Natural killer cell (primary cell): ENCODE measurements around the gene FAM234A. TPM values are rescaled to one million over a fixed set of nuclear protein-coding genes. Genes with fewer than 3 reads are reported as not detected.

ENCODE experiments used
- ATAC-seq, 3 donors: fragments of 150-1000 bp in 2 of 3; fragments of 200-7000 bp in 1 of 3; cut with Tn5 transposase; 1 replicate in 1 of 3; 2 replicates in 2 of 3; pipeline ENCODE4 v1.10.0; 2021; ENCODE audit warnings: mild to moderate bottlenecking in 2 of 3, moderate library complexity in 2 of 3
- DNase-seq, 2 donors: peaks; one replicate each; pipeline versions ENCODE4 v3.0.0 to v3.0.0-alpha.2; 2013 to 2021; ENCODE audit warnings: mixed read lengths in 1 of 2
- H3K27ac ChIP-seq: one replicate; pipeline ENCODE4 v1.5.1; 2013; ENCODE audit warnings: mild to moderate bottlenecking, low read length
- H3K27me3 ChIP-seq: one replicate; pipeline ENCODE4 v1.6.1; 2013; ENCODE audit warnings: low read length; ENCODE audit not compliant: control insufficient read depth, insufficient read depth
- H3K36me3 ChIP-seq: one replicate; pipeline ENCODE4 v1.6.1; 2013; ENCODE audit warnings: low read length; ENCODE audit not compliant: control insufficient read depth, insufficient read depth
- H3K4me1 ChIP-seq: one replicate; pipeline ENCODE4 v1.6.1; 2013; ENCODE audit warnings: low read length; ENCODE audit not compliant: control insufficient read depth, insufficient read depth
- H3K4me3 ChIP-seq: one replicate; pipeline ENCODE4 v1.5.1; 2013; ENCODE audit warnings: low read length
- H3K9me3 ChIP-seq: one replicate; pipeline ENCODE4 v1.6.1; 2013; ENCODE audit warnings: low read length; ENCODE audit not compliant: control insufficient read depth, insufficient read depth
- H3K27ac Mint-ChIP-seq, 2 donors: one replicate each; pipeline ENCODE4 v1.8.0; 2022; ENCODE audit warnings: mild to moderate bottlenecking in 2 of 2, mixed read lengths in 2 of 2, moderate library complexity in 1 of 2
- H3K27me3 Mint-ChIP-seq, 2 donors: one replicate each; pipeline ENCODE4 v1.8.0; 2022; ENCODE audit warnings: low read depth in 2 of 2, mixed read lengths in 2 of 2
- H3K36me3 Mint-ChIP-seq: one replicate; pipeline ENCODE4 v1.8.0; 2022; ENCODE audit warnings: mixed read lengths
- H3K4me1 Mint-ChIP-seq, 2 donors: one replicate each; pipeline ENCODE4 v1.8.0; 2022; ENCODE audit warnings: mixed read lengths in 2 of 2
- H3K4me3 Mint-ChIP-seq: one replicate; pipeline ENCODE4 v1.8.0; 2022; ENCODE audit warnings: mild to moderate bottlenecking, moderate library complexity, mixed read lengths
- H3K9me3 Mint-ChIP-seq, 2 donors: one replicate each; pipeline ENCODE4 v1.8.0; 2022; ENCODE audit warnings: mixed read lengths in 2 of 2
- WGBS: methylation state at CpG from one replicate; pipeline ENCODE4 v1.1.7; 2013; ENCODE audit warnings: missing lambda C conversion rate; ENCODE audit not compliant: insufficient coverage; 5-methylcytosine and 5-hydroxymethylcytosine counted together
- intact Hi-C: fragments of 100-400 bp; cut with micrococcal nuclease; formaldehyde crosslinking; loops from one replicate; pipeline ENCODE4 v1.14.2; 2022
- total RNA-seq, 4 donors: library from RNA; stranded (reverse); fragments of 120-200 nt in 1 of 4; gene quantifications; one replicate each; pipeline versions ENCODE4 v1.2.3 to v1.2.4, GENCODE V29; 2013 to 2022
- TF ChIP-seq, protein P1 (sequence below): fragments of 200-600 bp; IDR thresholded peaks from one replicate; pipeline ENCODE4 v1.8.0; 2022; ENCODE audit warnings: antibody characterized with exemption

Gene FAM234A
- total RNA-seq, 3 donors from 2014 or later (not counting 1 experiment from before 2014, with no cell fraction given), result 32.4 to 42.6 (median 40.7) TPM

DNA sequence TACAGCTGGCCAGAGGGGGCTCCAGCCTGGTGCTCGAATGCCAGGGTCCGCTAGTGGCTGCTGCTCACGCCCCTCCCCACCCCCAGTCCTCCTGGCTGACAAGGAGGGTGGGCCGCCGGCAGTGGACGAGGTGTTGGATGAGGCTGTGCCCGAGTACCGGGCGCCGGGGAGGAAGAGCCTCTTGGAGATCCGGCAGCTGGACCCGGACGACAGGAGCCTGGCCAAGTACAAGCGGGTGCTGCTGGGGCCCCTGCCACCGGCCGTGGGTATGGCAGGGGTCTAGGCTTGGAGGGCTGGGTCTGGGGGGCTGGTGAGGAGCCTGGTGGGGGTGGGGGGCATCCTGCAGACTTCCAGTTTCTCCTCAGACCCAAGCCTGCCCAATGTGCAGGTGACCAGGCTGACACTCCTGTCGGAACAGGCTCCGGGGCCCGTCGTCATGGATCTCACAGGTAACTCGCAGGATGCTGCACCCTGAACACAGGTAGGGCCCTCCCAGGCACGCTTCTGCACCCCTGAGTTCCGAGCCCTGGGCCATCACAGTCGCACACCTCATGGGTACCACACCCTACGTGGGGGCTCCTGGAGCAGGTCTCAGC lies 47.1 kb downstream of the FAM234A start:
- peaks cover 6 to 10% of the 10 kb centered on the region in 2 donors for H3K4me1 Mint-ChIP-seq
- H3K9me3 Mint-ChIP-seq, result no peaks in the 10 kb centered on the region
- no peaks in the 10 kb centered on the region for H3K9me3 ChIP-seq
- H3K4me1 ChIP-seq, result peaks cover 25% of the 10 kb centered on the region
- H3K27me3 Mint-ChIP-seq, result peaks cover 0 to 10% of the 10 kb centered on the region in 2 donors
- H3K36me3 Mint-ChIP-seq, result no peaks in the 10 kb centered on the region
- no peak overlapping the region for H3K4me3 Mint-ChIP-seq
- peaks cover 15% of the 10 kb centered on the region for H3K27me3 ChIP-seq
- no peak overlapping the region for H3K27ac Mint-ChIP-seq
- H3K36me3 ChIP-seq, result peaks cover 5% of the 10 kb centered on the region
- no peak overlapping the region for H3K4me3 ChIP-seq
- no peak for DNase-seq
- TF ChIP-seq, protein P1, sequence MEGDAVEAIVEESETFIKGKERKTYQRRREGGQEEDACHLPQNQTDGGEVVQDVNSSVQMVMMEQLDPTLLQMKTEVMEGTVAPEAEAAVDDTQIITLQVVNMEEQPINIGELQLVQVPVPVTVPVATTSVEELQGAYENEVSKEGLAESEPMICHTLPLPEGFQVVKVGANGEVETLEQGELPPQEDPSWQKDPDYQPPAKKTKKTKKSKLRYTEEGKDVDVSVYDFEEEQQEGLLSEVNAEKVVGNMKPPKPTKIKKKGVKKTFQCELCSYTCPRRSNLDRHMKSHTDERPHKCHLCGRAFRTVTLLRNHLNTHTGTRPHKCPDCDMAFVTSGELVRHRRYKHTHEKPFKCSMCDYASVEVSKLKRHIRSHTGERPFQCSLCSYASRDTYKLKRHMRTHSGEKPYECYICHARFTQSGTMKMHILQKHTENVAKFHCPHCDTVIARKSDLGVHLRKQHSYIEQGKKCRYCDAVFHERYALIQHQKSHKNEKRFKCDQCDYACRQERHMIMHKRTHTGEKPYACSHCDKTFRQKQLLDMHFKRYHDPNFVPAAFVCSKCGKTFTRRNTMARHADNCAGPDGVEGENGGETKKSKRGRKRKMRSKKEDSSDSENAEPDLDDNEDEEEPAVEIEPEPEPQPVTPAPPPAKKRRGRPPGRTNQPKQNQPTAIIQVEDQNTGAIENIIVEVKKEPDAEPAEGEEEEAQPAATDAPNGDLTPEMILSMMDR, result no peak
- ATAC-seq, result no peak
- 81% methylated on average over 25 of the region's 25 CpGs for WGBS
- intact Hi-C loops, result no loop called here
- no peak overlapping the region for H3K27ac ChIP-seq

DNA sequence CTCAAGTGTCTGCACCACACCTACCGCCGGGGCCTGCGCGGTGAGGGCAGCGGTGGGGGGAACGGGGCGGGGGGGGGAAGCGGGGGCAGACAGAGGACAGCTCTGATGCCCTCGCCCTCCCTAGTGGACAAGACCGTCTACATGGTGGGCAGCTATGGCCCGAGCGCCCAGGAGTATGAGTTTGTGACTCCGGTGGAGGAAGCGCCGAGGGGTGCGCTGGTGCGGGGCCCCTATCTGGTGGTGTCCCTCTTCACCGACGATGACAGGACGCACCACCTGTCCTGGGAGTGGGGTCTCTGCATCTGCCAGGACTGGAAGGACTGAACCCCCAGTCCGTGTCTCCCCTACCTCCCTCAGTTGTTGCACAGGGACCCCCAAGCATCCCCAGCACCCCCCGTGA lies 47.9 kb downstream of the FAM234A start:
- H3K27me3 Mint-ChIP-seq, result peaks cover 0 to 7% of the 10 kb centered on the region in 2 donors
- TF ChIP-seq, protein P1, result no peak
- WGBS, result 89% methylated on average over 22 of the region's 22 CpGs
- ATAC-seq (no peak), DNase-seq (no peak)
- Histone ChIP-seq H3K27me3 (peaks cover 15% of the 10 kb centered on the region), H3K27ac (no peak overlapping the region), H3K36me3 (peaks cover 12% of the 10 kb centered on the region), H3K4me1 (peaks cover 25% of the 10 kb centered on the region), H3K9me3 (no peaks in the 10 kb centered on the region), H3K4me3 (no peak overlapping the region)
- intact Hi-C loops, result no loop called here
- H3K27ac Mint-ChIP-seq, result no peak overlapping the region
- H3K36me3 Mint-ChIP-seq, result no peaks in the 10 kb centered on the region
- H3K4me1 Mint-ChIP-seq, result peaks cover 6 to 10% of the 10 kb centered on the region in 2 donors
- H3K4me3 Mint-ChIP-seq, result no peak overlapping the region
- H3K9me3 Mint-ChIP-seq, result no peaks in the 10 kb centered on the region

DNA sequence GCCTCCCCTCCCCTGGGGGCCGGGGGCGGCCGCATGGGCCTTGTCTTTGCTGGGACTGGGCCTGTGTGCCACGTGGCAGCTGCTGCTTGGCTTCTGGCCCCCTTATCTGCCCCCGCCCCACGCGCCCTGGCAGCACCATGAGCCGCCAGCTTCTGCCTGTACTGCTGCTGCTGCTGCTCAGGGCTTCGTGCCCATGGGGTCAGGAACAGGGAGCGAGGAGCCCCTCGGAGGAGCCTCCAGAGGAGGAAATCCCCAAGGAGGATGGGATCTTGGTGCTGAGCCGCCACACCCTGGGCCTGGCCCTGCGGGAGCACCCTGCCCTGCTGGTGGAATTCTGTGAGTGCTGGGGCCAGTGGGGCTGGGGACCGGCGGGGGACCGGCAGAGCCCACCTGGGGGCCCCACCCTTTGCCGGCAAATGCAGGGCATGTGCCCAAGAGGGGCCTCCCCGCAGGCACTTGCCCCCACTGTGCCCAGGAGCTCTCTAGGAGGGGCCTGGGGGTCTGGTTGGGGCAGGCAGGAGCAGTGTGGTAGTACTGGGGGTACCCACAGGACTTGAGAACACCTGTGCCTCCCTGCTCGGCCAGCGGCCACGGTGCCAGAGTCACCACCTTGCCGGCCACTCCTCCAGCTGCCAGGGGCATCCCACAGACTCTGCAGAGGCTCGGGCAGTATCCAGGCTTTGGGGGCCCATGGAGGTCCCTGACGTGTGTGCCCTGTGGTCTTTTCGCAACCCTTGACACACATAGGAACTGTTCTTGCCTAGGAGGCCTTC lies 48.6 kb downstream of the FAM234A start, which contains the start of gene PDIA2:
Gene PDIA2, plus strand, starts transcription at position 132 of the 773 bp plus-strand sequence. Its CDS starts 6 bp downstream, at position 138.
- peaks cover 25% of the 10 kb centered on the region for H3K4me1 ChIP-seq
- ATAC-seq (no peak), DNase-seq (no peak)
- peaks cover 19% of the 10 kb centered on the region for H3K36me3 ChIP-seq
- Mint-ChIP-seq H3K4me1 (peaks cover 6 to 10% of the 10 kb centered on the region in 2 donors), H3K9me3 (no peaks in the 10 kb centered on the region), H3K36me3 (no peaks in the 10 kb centered on the region), H3K27ac (no peak within 1 kb of the TSS), H3K4me3 (no peak within 1 kb of the TSS), H3K27me3 (peaks cover 0 to 7% of the 10 kb centered on the region in 2 donors)
- TF ChIP-seq, protein P1, result no peak
- H3K9me3 ChIP-seq, result no peaks in the 10 kb centered on the region
- no peak within 1 kb of the TSS for H3K4me3 ChIP-seq
- intact Hi-C loops, result no loop called here
- 83% methylated on average over 25 of the region's 25 CpGs for WGBS
- peaks cover 15% of the 10 kb centered on the region for H3K27me3 ChIP-seq
- H3K27ac ChIP-seq, result no peak within 1 kb of the TSS
